Measurements from ENCODE around the gene LRCH4.

LRCH4 gene

DNA sequence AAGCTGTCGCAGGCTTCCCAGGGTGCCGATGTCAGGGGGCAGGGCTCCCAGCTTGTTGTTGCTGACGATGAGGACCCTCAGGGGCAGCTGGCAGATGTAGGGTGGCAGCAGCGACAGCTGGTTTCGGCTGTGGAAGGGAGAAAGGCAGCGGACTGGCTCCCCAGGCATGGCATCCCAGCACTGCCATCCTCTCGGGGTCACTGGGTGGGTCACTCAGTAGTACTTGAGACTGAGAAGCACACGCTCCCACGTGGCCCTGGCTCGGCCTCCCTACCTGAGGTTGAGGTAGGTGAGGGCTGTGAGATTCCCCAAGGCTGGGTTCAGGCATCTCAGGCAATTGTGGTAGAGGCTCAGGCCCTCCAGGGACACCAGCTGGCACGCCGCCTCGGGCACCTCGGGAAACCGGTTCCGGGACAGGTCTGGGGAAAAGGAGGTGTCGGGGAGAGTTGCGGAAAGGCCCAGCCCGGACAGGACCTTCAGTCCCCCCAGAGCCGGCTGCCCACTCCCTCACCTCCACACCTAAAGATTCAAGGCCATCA lies 3.8 kb downstream of the LRCH4 start:
- no peak for DNase-seq (ENCODE audit: low read depth in 3 of 3)

DNA sequence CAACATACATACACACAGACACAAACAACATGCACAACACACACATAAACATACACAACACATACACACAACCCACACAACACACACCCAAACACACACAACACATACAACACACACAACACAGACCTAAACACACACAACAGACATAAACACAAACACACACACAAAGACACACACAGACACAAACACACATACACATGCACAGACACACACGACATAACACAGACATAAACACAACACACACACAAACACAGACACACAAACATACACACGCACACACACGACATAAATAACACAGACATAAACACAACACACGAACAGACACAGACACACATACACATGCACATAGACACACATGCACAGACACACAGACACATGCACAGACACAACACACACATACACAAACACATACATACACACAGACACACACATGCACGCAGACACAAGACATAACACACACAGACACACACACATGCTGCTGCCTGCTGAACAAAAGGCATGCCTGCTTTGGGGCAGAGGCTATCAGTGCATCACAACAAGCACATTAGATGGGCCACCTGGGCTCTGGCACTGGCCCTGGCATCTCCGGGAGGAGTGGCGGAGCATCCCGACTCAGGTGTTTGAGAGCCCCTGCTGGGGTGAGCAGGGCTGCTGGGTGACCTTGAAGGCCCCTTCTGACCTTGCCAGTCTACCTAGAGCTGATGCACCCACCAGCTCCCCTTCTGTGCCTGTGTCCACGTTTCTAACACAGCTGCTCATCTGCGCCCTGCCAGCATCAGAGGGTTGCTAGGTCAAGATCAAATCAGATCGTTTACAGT lies 5.3 kb downstream of the LRCH4 start:
- DNase-seq (ENCODE audit: low read depth in 3 of 3): no peak

DNA sequence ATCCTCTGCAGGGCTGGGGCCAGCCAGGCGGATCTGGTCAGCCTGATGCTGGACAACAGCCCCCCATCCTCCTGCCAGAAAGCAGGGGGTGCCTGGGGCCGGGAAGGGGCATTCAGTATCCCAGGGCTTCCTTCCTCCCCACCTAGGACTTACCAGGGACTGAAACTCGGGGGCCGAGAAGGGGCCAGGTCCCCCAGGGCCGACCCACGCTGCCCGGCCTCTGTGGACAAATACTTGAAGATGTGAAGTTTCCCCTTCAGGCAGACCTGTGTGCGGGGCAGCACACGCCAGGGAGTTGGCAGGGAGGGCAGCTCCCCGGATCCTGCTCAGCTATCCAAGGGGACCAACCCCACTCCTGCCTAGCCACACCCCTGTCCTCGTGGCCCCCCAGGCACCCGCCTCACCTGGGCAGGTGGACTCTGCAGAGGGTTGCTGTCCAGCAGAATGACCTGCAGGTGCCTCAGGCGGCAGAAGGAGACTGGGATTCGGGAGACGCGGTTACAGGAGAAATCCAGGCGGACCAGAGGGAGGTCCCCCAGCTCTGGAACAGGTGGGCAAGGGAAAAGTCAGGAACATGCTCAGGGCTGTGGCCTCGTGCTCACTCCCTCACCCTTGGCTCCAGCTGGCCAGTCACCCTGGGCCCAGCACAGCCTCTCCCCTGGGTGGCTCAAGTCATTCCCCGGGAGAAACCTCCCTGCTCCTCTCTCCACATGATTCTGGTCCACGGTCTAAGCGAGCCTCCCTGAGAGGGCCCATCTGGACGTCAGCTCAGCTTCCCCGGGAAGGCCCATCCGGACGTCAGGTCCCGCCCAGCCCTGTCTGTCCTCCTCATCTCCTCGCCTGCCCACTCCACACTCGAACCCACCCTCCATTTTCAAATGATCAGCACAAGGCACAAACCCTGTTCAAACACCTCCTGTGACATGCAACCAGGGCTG lies 7.4 kb downstream of the LRCH4 start:
- DNase-seq (ENCODE audit: low read depth in 3 of 3): no peak

DNA sequence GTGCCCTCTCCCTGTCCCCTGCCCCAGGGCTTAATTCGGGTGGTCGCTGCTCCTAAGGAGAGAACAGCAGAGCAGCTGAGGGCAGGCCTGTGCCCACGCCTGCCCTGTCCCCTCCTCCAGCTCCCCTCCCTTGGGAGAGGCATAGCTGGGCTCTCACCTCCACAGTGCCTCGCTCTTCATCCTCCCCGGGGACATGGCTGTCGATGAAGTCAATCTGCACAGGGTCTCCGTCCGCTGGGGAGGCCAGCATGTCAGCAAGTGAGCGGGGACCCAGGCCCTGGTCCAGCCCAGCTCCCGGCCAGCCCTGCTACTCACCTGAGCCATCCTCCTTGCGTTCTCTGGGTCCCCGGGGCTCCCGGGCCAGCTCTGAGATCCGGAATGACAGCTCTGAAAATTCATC lies 8.4 kb downstream of the LRCH4 start:
- DNase-seq (ENCODE audit: low read depth in 3 of 3): no peak

DNA sequence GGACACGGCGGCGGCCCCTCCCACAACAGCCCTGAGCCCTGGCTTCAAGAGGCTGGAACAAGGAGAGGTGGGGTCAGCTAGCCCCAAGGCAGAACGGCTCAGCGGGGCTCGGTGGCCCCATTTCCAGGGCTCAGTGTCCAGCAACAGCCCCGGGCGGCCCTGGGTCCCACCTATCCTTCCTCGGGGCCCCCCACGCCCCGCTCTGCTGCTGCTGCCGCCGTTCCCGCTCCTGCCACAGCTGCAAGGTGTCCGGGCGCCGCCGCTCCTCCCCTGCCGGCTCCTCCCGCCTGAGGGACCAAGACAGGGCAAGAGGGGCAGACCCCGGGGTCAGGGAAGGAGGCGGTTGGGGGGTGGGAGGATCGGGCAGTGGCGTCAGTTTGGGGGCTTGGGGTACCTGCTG lies 8.8 kb downstream of the LRCH4 start:
- no peak for DNase-seq (ENCODE audit: low read depth in 3 of 3)

DNA sequence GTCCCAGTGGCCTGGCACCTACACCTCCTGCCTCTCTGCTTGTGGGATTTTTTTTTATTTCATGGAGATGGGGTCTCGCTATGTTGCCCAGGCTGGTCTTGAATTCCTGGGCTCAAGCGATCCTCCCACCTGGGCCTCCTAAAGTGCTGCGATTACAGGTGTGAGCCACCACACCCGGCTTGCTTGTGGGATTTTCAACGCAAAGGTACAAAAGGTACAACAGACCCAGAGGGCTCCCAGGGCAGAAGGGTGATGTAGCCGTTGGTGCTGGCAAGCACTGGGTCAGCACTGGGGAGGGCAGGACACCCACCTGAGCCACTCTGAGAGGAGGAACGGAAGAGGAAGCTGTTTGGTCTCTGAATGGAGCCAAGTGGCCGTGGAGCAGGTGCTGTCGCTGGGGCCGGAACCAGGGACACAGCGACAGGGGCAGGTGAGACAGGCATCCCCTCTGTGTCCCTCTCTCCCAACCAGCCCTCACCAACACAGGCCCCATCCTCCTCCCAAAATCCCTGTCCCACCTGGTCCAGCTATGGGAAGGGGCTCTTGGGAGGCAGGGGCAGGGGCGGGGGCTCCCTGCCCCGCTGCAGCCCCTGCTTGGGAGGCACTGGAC lies 9.4 kb downstream of the LRCH4 start:
- no peak for DNase-seq (ENCODE audit: low read depth in 3 of 3)

GRCh38 chr7:100575746-100576383 lies 10.1 kb downstream of the LRCH4 start:
- no peak for DNase-seq (ENCODE audit: low read depth in 3 of 3)

DNA sequence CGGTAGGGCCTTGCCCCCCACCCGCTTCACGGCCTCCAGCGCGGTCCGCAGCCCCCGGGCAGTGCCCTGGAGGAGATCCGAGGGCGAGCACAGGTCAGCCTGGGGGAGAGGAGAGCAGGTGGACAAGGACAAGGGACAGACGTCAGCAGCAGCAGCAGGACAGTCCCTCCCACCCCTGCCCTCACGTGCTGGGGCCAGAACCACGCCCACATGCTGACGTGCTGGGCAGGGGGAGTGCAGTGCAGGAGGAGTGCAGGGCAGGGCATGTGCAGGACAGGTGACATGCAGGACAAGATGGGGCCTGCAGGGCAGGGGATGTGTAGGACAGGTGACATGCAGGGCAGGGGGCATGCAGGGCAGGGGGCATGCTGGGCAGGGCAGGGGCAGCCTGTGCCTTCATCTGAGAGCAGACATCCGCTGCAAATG lies 10.7 kb downstream of the LRCH4 start:
- no peak for DNase-seq (ENCODE audit: low read depth in 3 of 3)

GRCh38 chr7:100574362-100575205 lies 11.3 kb downstream of the LRCH4 start:
- DNase-seq (ENCODE audit: low read depth in 3 of 3): no peak

DNA sequence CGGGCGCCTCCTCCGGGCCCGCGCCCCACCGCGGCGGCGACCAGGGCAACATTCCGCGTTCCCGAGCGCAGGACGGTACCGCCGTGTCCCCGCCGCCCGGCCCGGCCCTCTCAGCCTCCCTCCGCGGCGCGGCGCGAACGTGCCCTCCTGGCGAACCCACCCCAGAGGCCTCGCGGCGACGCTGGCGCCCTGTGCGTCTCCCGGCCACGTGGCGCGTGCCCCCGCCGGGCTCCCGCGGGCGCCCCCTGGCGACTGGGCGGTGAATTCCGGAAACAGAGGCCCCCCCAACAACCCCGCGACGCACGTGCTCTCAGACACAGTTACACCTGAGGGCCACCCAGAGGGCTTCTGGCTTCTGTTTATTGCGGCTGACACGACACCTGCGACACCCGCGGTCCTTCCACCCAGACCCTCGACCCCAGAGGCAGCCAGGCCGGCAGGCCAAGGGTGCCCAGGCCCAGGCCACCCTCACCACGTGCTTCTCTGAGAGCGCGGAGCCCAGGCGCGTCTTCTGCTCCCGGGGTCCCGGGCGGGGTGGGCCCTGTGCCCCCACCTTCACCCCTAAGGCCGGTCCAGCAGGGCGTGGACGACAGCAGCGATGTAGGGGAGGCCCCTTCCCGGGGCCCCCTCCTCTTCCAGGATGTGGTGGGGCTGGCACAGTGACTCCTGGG lies 12.1 kb downstream of the LRCH4 start, which contains the start of gene SAP25:
SAP25 (minus strand) TSS at position 210 of the 671 bp plus-strand sequence; CDS start at position 52, 158 bp downstream.
- DNase-seq (ENCODE audit: low read depth in 3 of 3): no peak

DNA sequence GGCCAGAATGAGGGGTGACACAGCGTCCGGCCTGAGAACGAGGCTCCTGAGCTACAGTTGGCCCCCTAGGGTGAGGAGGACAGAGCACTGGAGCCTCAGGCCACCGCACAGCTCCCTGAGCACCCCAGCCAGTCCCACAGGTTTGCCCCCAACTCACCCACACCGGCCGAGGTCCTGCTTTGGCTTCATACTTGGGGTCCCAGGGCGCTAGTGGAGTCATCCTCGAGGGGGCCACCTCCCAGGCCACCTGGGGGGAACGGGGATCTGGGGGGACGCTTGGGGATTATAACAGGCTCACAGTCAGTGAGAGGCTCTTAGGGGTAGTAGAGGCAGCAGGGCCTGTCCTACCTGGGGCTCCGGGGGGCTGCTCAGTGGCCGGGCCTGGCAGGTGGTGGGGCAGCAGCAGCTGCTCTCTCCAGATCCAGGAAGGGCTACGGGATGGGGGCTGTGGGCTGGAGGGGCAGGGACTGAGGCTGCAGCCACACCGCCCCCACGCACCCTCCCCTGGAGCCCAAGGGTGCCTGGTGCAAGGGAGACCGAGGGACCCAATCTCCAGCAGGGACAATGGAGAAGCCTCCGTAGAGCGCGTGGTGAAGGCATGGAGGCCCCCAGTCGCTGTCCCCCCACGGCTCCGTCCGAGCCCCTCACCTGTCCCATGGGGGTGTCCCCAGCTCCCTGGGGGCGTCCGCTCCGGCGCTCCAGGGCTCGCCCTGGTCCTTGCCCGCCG lies 12.8 kb downstream of the LRCH4 start:
- no peak for DNase-seq (ENCODE audit: low read depth in 3 of 3)

DNA sequence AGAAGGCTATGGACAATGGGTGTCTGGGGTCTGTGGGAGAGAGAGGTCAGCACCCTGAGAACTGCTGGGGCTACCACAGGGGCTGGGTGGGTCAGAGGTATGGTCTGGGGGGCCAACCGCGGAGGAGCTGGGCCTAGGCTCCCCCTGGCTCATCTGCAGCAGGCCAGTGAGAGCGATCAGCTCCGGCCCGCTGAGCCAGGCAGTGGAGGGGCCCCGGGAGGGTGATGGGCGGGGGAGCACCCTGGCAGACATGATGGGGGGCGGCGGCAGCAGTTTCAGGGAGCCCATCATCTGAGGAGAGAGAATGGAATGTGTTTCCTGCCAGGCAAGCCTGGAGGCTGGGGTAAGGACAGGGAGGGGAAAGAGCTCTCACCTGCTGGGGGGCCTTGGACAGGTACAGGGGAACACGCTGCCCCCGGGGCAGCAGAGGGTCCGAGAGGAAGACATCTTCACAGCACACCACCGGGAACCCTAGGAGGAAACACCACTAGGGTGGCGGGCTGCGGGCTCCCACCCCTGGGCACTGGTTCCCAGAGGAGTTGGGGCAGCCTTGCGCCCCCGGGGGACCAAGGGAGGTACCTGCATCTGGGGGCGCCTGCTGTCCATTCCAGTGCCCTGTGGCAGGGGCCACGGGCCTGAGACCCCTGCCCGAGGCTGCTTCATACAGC lies 13.5 kb downstream of the LRCH4 start:
- no peak for DNase-seq (ENCODE audit: low read depth in 3 of 3)

DNA sequence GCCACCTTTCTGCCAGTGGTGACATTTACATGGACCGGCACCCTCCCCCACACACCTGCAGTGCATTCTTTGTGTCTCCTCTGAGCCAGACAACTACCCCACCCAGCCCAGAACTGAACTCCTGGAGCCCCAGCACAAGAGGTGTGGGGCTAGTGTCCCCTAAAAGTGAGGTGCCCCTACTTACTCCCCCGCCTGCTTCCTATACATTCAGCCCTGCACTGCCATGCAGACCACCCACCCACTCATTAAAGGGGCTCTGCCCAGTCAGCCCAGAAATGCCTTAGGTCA lies 14.2 kb downstream of the LRCH4 start:
- no peak for DNase-seq (ENCODE audit: low read depth in 3 of 3)

- no peak for DNase-seq (ENCODE audit: low read depth in 3 of 3)
Observed at GRCh38 chr7:100570954-100571828, 14.7 kb downstream of the LRCH4 start.

GRCh38 chr7:100568896-100569844 lies 16.8 kb downstream of the LRCH4 start:
- DNase-seq (ENCODE audit: low read depth in 3 of 3): peak in 1 of 3 experiments; percentile 25

- no peak for DNase-seq (ENCODE audit: low read depth in 3 of 3)
Observed at GRCh38 chr7:100568176-100568895, 17.6 kb downstream of the LRCH4 start.
